HG03432 (cell line): ENCODE data around the gene LTK.

Experiments used
- ATAC-seq: cut with Tn5 transposase; IDR thresholded peaks from one replicate; pipeline ENCODE4 v1.9.1; 2021; ENCODE audit warnings: mild to moderate bottlenecking, moderate library complexity; ENCODE audit not compliant: unreplicated experiment

LTK gene

GRCh38 chr15:41499109-41499851, 14.3 kb downstream of the LTK start:
- ATAC-seq: no peak

GRCh38 chr15:41498657-41499056, 15.0 kb downstream of the LTK start:
- ATAC-seq: no peak

DNA sequence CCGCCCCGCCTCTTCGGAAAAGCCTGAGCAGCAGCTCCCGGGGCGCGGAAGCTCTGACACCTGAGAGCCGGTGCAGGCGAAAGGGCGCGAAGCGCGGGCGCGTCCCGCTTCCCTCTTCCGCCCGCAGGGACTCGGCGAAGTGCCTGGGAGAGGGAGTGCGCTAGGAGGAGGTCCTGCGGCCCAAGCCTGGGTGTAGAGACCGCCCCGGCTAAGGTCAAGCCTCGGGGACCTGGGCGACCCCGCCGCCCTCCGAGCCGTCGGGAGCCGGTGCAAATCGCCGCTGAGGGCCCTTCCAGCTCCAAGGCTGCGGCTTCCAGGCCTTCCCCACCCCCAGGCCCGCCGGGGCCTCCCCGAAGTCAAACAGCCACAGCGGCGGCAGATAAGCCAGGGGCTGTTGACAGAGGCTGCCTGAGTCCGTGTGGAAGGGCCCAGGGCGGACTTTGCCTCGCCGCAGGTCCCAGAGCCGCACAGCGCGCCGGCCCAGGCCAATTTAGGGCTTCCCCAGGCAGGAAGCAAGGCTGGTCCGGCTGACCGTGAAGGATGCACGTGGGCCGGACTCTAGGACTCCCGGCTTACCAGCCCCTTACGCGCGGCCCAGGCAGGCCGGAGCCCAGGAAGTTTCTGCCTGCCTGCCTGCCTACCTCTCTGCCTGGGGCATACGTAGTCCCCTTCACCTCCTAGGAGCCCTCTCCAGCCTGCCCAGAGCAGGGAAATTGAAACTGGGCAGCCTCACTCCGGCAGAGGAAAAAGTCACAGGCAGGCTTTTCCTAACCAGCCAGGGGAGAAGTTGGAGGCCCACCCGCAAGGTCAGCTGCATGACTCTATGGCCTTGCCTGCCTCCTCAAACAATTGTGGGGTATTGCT, 17.7 kb downstream of the LTK start:
- ATAC-seq: no peak

GRCh38 chr15:41494922-41495735, 18.5 kb downstream of the LTK start:
- no peak for ATAC-seq

- ATAC-seq: peak; percentile 8
Observed at GRCh38 chr15:41494190-41494921, 19.3 kb downstream of the LTK start.

DNA sequence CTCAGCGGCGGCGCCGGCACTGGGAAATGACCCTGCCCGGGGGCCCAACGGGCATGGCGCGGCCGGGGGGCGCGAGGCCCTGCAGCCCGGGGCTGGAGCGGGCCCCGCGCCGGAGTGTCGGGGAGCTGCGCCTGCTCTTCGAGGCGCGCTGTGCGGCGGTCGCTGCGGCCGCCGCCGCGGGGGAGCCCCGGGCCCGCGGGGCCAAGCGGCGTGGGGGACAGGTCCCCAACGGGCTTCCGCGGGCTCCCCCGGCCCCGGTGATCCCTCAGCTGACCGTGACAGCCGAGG, 19.8 kb downstream of the LTK start:
- ATAC-seq: peak; percentile 25

DNA sequence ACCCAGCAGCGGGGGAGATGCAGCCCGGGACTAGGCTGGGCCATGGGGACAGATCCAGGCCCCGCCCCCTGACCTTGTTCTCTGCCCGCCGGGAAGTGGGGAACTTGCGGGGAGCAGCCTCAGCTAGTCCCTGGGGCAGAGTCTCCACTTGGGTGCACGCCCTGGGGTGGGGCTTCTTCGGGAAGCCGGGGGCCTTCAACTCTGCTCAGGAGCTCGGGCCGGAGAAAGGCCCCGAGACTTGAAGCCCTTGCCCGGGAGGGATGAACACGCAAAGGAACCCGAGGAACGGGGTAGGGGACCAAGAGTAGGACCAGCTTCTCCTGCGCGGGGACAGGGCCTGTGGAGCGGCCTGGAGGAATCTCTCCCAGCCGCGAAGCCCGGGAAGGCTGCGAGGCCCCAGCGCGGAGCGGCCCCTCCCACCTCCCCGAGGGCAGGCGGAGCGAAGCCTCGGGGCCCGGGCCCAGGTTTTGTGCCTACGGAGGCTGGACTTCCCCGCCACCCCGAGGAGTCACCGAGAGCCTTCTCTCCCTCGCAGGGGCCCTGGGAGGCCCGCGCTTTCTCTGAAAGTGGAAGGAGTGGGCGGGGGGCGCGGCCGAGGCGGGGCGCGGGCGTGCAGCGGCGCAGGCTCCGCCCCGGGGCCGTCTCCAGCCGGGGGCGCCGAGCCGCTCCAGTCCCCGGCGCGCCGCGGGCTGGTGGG, 20.3 kb downstream of the LTK start, which contains the start of gene ITPKA:
Gene ITPKA, plus strand, starts transcription at position 670 of the 697 bp plus-strand sequence. CDS start 54 bp downstream, outside the sequence.
- peak; percentile 79 for ATAC-seq

- ATAC-seq: no peak
Observed at GRCh38 chr15:41492597-41493204, 20.9 kb downstream of the LTK start.

GRCh38 chr15:41491889-41492288, 21.7 kb downstream of the LTK start:
- no peak for ATAC-seq

DNA sequence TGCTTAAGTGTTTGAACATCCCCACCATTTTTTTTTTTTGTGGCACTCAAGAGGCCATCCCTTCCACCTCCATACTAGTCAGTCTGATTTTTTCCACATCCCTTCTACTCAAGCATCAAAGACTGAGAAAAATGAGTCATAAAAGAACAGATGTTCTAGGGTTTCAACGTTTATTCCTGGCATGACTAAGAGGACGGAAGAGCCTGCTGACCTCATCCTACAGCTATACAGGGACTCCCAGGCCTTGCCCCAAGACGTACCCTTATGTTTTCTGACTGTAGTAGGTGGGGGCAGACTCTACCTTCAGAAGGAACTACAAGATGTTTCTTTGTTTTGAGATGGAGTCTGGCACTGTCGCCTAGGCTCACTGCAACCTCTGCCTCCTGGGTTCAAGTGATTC, 23.3 kb downstream of the LTK start:
- ATAC-seq: peak; percentile 22

- no peak for ATAC-seq
Observed at GRCh38 chr15:41489641-41490040, 24.0 kb downstream of the LTK start.

- ATAC-seq: no peak
Observed at GRCh38 chr15:41487802-41488201, 25.8 kb downstream of the LTK start.

- no peak for ATAC-seq
Observed at GRCh38 chr15:41487381-41487780, 26.2 kb downstream of the LTK start.

DNA sequence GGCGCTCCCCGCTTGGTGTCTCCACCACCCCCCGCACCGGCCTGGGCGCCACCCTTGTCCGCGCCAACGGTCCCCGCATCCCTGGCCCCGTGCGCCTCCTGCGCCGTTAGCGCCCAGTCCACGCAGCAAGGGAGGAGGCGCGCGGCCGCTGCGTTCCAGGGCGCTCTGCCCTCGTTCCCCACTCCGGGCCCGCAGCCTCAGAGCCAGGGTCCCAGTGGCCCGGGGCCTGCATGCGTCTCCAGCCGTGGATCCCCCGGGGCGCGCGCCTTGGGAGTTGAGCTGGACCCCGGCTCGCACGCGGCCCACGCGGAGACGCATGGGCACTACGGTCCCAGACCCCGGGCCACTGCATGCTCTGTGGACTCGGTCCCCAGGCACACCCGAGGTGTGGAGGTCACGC, 27.3 kb downstream of the LTK start:
- no peak for ATAC-seq

DNA sequence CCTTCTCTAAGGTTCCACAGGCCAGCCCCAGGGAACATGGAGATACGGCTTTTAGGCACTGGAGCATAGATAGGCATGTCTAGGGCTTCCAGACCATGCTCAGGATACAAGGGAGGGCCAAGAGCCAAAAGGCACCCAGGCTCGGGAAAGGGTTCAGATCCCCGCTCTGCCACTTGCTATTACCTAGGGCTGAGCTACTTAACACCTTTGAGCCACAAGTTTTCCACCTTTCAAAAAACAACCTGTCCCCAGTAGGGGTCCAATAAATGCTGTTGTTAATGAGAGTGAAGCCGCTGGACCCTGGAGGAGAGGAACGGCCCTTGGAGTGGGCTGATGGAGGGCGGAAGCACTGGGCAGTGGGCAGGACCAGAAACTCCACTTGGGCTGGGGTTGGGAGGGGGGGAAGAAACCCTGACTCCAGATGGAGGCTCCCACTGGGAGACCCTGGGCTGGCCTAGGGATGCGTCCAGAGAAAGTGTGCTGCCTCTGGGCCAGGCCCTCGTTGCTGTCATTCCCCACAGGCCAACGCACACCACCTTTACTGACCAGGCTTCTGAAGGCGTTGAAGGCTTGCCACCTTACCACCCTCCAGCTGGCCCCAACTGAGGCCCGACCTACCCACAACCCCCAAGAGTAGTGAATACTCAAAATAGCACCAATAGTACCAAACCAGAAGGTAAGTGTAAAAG, 28.5 kb downstream of the LTK start:
- no peak for ATAC-seq

- no peak for ATAC-seq
Observed at GRCh38 chr15:41483519-41483918, 30.1 kb downstream of the LTK start.

- ATAC-seq: peak; percentile 80
Observed at GRCh38 chr15:41483115-41483514, 30.5 kb downstream of the LTK start.

DNA sequence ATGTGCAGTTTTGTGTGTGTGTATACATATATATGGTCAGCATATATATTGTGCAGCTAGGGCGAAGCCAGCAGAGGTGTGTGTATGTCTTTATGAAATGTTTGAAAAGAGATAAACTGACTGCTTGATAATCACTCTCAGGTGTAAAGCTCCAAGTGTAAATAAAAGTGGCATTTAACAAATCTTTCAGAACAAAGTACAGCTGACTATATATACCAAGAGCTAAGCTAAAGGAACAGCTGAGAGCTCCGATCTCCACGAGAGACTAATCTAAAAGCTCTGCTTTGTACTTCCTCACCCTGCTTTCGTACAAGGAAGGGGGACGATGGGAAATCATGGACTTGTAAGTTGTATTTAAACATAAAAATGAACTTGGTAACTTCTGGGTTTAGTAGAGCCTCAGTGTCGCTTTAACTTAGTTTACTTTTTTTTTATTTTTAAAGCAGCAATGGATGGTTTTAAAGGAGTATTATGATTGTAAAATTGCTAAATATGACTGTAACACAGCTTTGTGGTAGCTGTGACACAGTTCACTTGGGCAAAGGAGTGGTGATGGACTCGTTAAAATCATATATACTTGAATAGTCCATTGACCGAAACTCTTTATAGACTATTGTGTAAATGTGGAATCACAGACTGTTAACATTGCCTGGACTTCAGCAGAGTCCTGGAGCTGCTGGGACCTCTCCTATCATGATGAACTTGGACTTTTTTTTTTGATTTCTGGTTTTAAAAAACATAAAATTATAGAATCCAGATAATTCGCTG, 31.3 kb downstream of the LTK start:
- no peak for ATAC-seq
